Gastrocnemius medialis (tissue), 4 donors: ENCODE data around the gene KAZALD1.

Experiments used
- CTCF ChIP-seq, 5 experiments: fragments of 450-650 bp in 3 of 5; fragments of 200-600 bp in 2 of 5; sonication (generic) in 2 of 5; IDR thresholded peaks in 4 of 5; conservative IDR thresholded peaks in 1 of 5; 1 replicate in 4 of 5; 2 replicates in 1 of 5; pipeline ENCODE4 v1.5.1; 2016 to 2019; ENCODE audit warnings: antibody characterized with exemption in 5 of 5, mild to moderate bottlenecking in 3 of 5, moderate library complexity in 3 of 5
- POLR2A ChIP-seq, 2 donors: fragments of 450-650 bp; IDR thresholded peaks; one replicate each; pipeline ENCODE4 v1.6.1; 2017; ENCODE audit warnings: antibody characterized with exemption in 2 of 2, mild to moderate bottlenecking in 2 of 2, moderate library complexity in 2 of 2

GRCh38 chr10:101073631-101074030 is 11.8 kb downstream of the KAZALD1 start:
- no peak for TF ChIP-seq CTCF (IDR thresholded peaks at IDR 0.05 in 4 of 5, conservative IDR thresholded peaks at IDR 0.05 in 1 of 5)
- TF ChIP-seq POLR2A (IDR thresholded peaks at IDR 0.05), result no peak
